Epithelial cell of esophagus (primary cell): ENCODE data around the gene DNAH8.
"Not testable (repeated sequence)": the region's sequence is repeated elsewhere in the genome, so short reads cannot be mapped to it uniquely, and the experiment has no call there.

Experiments used
- DNase-seq: peaks from one replicate; pipeline ENCODE4 v3.0.0; 2010; ENCODE audit warnings: low read depth
- H3K4me3 ChIP-seq: 2 replicates; pipeline ENCODE4 v1.5.1; 2011; ENCODE audit warnings: mild to moderate bottlenecking, low read length, control low read depth
- CTCF ChIP-seq: IDR thresholded peaks from 2 replicates; pipeline ENCODE4 v1.5.1; 2011; ENCODE audit warnings: low read depth, mild to moderate bottlenecking, low read length, control low read depth, inconsistent platforms; ENCODE audit not compliant: insufficient read depth; ENCODE audit errors: missing control alignments

Gene DNAH8

GRCh38 chr6:38792356-38792755 is 77.2 kb downstream of the DNAH8 start:
- DNase-seq: peak; percentile 91
- TF ChIP-seq CTCF: no peak
- H3K4me3 ChIP-seq: no peak overlapping the region

- no peak overlapping the region for H3K4me3 ChIP-seq
- TF ChIP-seq CTCF: no peak
These were observed 79.6 kb downstream of the DNAH8 start for GRCh38 chr6:38794682-38795081.

GRCh38 chr6:38796006-38796405 is 80.9 kb downstream of the DNAH8 start:
- TF ChIP-seq CTCF: no peak
- peak; percentile 28 for DNase-seq
- H3K4me3 ChIP-seq: no peak overlapping the region

More at GRCh38 chr6:38794682-38795081, 79.6 kb downstream of the DNAH8 start:
- no peak for DNase-seq

GRCh38 chr6:38796437-38796836 is 81.3 kb downstream of the DNAH8 start:
- not testable (repeated sequence) for H3K4me3 ChIP-seq

GRCh38 chr6:38796850-38797249 is 81.7 kb downstream of the DNAH8 start:
- no peak overlapping the region for H3K4me3 ChIP-seq
- DNase-seq: no peak
- TF ChIP-seq CTCF: no peak

More at GRCh38 chr6:38796437-38796836, 81.3 kb downstream of the DNAH8 start:
- DNase-seq: not testable (repeated sequence)

- no peak for DNase-seq
- no peak overlapping the region for H3K4me3 ChIP-seq
- TF ChIP-seq CTCF: no peak
These were observed 82.3 kb downstream of the DNAH8 start for GRCh38 chr6:38797391-38797790.

- no peak overlapping the region for H3K4me3 ChIP-seq
- TF ChIP-seq CTCF: no peak
- peak; percentile 92 for DNase-seq
These were observed 84.5 kb downstream of the DNAH8 start for GRCh38 chr6:38799529-38800184.

- H3K4me3 ChIP-seq: no peak overlapping the region
- DNase-seq: no peak
- no peak for TF ChIP-seq CTCF
These were observed 86.2 kb downstream of the DNAH8 start for GRCh38 chr6:38801305-38801704.
